ENCODE results near the gene KIAA0753. TPM values are rescaled to one million over a fixed set of nuclear protein-coding genes. Genes with fewer than 3 reads are reported as not detected.

KIAA0753 gene
- total and polyA plus RNA-seq, 2 of the 4 experiments (the other 2 are of a cell fraction), result 10.2 to 17.6 TPM

GRCh38 chr17:6554342-6554741 lies 86.2 kb downstream of the KIAA0753 start:
- ATAC-seq (ENCODE audit: low read depth), result no peak
- no peak overlapping the region for H3K27ac ChIP-seq (ENCODE audit: insufficient read depth, low read length)
- BruUV-seq (replicated peaks), result no TSS peak
- no peaks in the 10 kb centered on the region for H3K36me3 ChIP-seq (ENCODE audit: control insufficient read depth, insufficient read depth, low read length)
- H3K4ac ChIP-seq (ENCODE audit: low read depth, low read length), result no peak overlapping the region
- no peak overlapping the region for H3K56ac ChIP-seq (ENCODE audit: extremely low read depth, insufficient read depth, low read length)
- DNase-seq, result no peak
- POLR2A ChIA-PET (ENCODE audit: unreplicated experiment), result interaction anchor here (0.6 kb wide), 1 partner anchor 87 kb away, joined by 5 read pairs; no protein-coding TSS in a partner anchor
- no peak overlapping the region for H3K14ac ChIP-seq (replicated peaks; ENCODE audit: low read depth, low read length)
- WGBS, 2 experiments (ENCODE audit: extremely low coverage in 2 of 2, insufficient read length in 1 of 2), result no CpG with 5 or more reads among the region's 4 CpGs
- no peak overlapping the region for H3K9ac ChIP-seq (ENCODE audit: low read depth, low read length)
- H2BK20ac ChIP-seq (ENCODE audit: low read depth, low read length), result no peak overlapping the region
- no peak overlapping the region for H4K91ac ChIP-seq (ENCODE audit: insufficient read depth, low read depth, low read length)
- no peak overlapping the region for H3K18ac ChIP-seq (ENCODE audit: low read depth, low read length)
- H3K4me2 ChIP-seq (ENCODE audit: low read depth, low read length), result no peak overlapping the region
- no peak overlapping the region for H4K8ac ChIP-seq (ENCODE audit: low read depth in 2 of 2, low read length in 2 of 2)
- in situ Hi-C loops (cut with MboI; ENCODE audit: low sequenced_read_pairs), result no loop called here
- H2BK15ac ChIP-seq (ENCODE audit: low read depth, low read length), result no peak overlapping the region
- no peak for TF ChIP-seq BHLHE40 (IDR thresholded peaks at IDR 0.05; ENCODE audit: low read depth, low read length)
- TF ChIP-seq ELK1 (IDR thresholded peaks at IDR 0.05; ENCODE audit: borderline replicate concordance, low read depth, low read length), result no peak
- no peak for TF ChIP-seq NFE2L2 (IDR thresholded peaks at IDR 0.05; ENCODE audit: low read depth, low read length)
- 0 out of 2 replicates have a peak, but pooled peaks cover 4% of the 10 kb centered on the region for H4K20me1 ChIP-seq (ENCODE audit: insufficient read depth, low read length)
- intact Hi-C loops (cut with micrococcal nuclease), result no loop called here
- peaks cover 36% of the 10 kb centered on the region for H3K27me3 ChIP-seq (ENCODE audit: control insufficient read depth, insufficient read depth, low read length)
- no peaks in the 10 kb centered on the region; the same call in 1 of the 2 replicates for H3K9me1 ChIP-seq (ENCODE audit: insufficient read depth, low read length)
- H3K23ac ChIP-seq (ENCODE audit: low read depth, low read length), result no peak overlapping the region
- H2BK120ac ChIP-seq (ENCODE audit: low read depth, low read length), result no peak overlapping the region
- H3K4me3 ChIP-seq (ENCODE audit: insufficient read depth, low read depth, low read length), result no peak overlapping the region
- no peak overlapping the region for H2BK5ac ChIP-seq (ENCODE audit: low read depth, low read length, poor library complexity, severe bottlenecking)
- CTCF ChIA-PET, result no interaction called here
- H3K9me3 ChIP-seq (ENCODE audit: control insufficient read depth, insufficient read depth, low read length), result no peaks in the 10 kb centered on the region
- no peaks in the 10 kb centered on the region for H3K79me1 ChIP-seq (ENCODE audit: low read depth in 1 of 2, low read length in 2 of 2)
- no peak overlapping the region; the same call in 1 of the 2 replicates for H2AK5ac ChIP-seq (ENCODE audit: low read depth, low read length)
- no peak overlapping the region for H2AFZ ChIP-seq (replicated peaks; ENCODE audit: low read length, poor library complexity)
- H2AK9ac ChIP-seq (replicated peaks; ENCODE audit: low read depth, low read length, poor library complexity), result no peak overlapping the region
- H4K5ac ChIP-seq (ENCODE audit: low read depth, low read length), result no peak overlapping the region
- peaks cover 5% of the 10 kb centered on the region; the same call in 1 of the 2 replicates for H3K4me1 ChIP-seq (ENCODE audit: control insufficient read depth, insufficient read depth, low read length)
- dilution Hi-C loops (cut with HindIII; ENCODE audit: low sequenced_read_pairs, unreplicated experiment), result no loop called here
